Fibroblast of pulmonary artery (primary cell): Measurements from ENCODE around the gene GNB3.

Experiments
- DNase-seq: peaks from one replicate; pipeline ENCODE4 v3.0.0-alpha.2; 2010; ENCODE audit warnings: low read depth
- H3K4me3 ChIP-seq: replicated peaks from 2 replicates; pipeline ENCODE4 v1.5.1; 2011; ENCODE audit warnings: low read depth, mild to moderate bottlenecking, control low read depth, low read length, moderate library complexity
- CTCF ChIP-seq: IDR thresholded peaks from 2 replicates; pipeline ENCODE4 v1.5.1; 2011; ENCODE audit warnings: mild to moderate bottlenecking, control low read depth, low read length, inconsistent platforms; ENCODE audit errors: missing control alignments

GNB3 gene

GRCh38 chr12:6840761-6841515 lies at the start of gene GNB3:
Gene GNB3 (plus strand): TSS chr12:6840925. CDS start chr12:6841288, 363 bp downstream.
- no peak for TF ChIP-seq CTCF
- H3K4me3 ChIP-seq, result no peak within 1 kb of the TSS
- no peak for DNase-seq

GRCh38 chr12:6791931-6792520 lies 48.7 kb upstream of the GNB3 start:
- DNase-seq, result no peak
- H3K4me3 ChIP-seq, result no peak overlapping the region
- no peak for TF ChIP-seq CTCF

- DNase-seq, result peak; percentile 13
- no peak for TF ChIP-seq CTCF
- H3K4me3 ChIP-seq, result no peak overlapping the region
Observed at GRCh38 chr12:6792522-6793201, 48.1 kb upstream of the GNB3 start.

- no peak for DNase-seq
- TF ChIP-seq CTCF, result no peak
- H3K4me3 ChIP-seq, result no peak overlapping the region
Observed at GRCh38 chr12:6795088-6795487, 45.6 kb upstream of the GNB3 start.

- H3K4me3 ChIP-seq, result no peak overlapping the region
- no peak for TF ChIP-seq CTCF
- DNase-seq, result no peak
Observed at GRCh38 chr12:6796576-6796975, 44.1 kb upstream of the GNB3 start.

GRCh38 chr12:6799147-6799546 lies 41.6 kb upstream of the GNB3 start:
- no peak for DNase-seq
- no peak overlapping the region for H3K4me3 ChIP-seq
- TF ChIP-seq CTCF, result no peak
